B cell (primary cell): ENCODE results near the gene MESD. TPM values are rescaled to one million over a fixed set of nuclear protein-coding genes. Genes with fewer than 3 reads are reported as not detected.

Experiments
- ATAC-seq: fragments of 200-7000 bp; cut with Tn5 transposase; one replicate; pipeline ENCODE4 v1.10.0; 2021; ENCODE audit warnings: low read depth, mild to moderate bottlenecking, moderate number of reproducible peaks, moderate library complexity
- CTCF ChIA-PET: fragments of 350-600 bp; sonication (Branson Sonifier 250); formaldehyde crosslinking; loops from one replicate; lab custom pipeline; 2021; ENCODE audit warnings: antibody characterized with exemption, inconsistent platforms; lab: Charles Lee
- POLR2A ChIA-PET: fragments of 350-600 bp; sonication (Branson Sonifier 250); formaldehyde crosslinking; loops from one replicate; lab custom pipeline; 2021; ENCODE audit warnings: antibody characterized with exemption; lab: Charles Lee
- DNase-seq: peaks from one replicate; pipeline ENCODE4 v3.0.0; 2013
- H2AFZ ChIP-seq: 2 replicates; pipeline ENCODE4 v1.6.1; 2012; ENCODE audit warnings: mild to moderate bottlenecking, low read depth, low read length; ENCODE audit not compliant: insufficient read depth, poor library complexity, severe bottlenecking
- H3K27ac ChIP-seq, 2 donors: 1 replicate in 1 of 2; 2 replicates in 1 of 2; pipeline ENCODE4 v1.5.1; 2012 to 2013; ENCODE audit warnings: low read length in 2 of 2, mild to moderate bottlenecking in 2 of 2, moderate library complexity in 1 of 2
- H3K27me3 ChIP-seq, 4 experiments: fragments of 200-600 bp in 1 of 4; sonication (generic) in 1 of 4; replicated peaks in 1 of 4; 1 replicate in 2 of 4; 2 replicates in 2 of 4; pipeline versions ENCODE4 v1.6.1 to v1.7.0; 2013 to 2016; ENCODE audit warnings: low read length in 3 of 4, mild to moderate bottlenecking in 2 of 4, mixed read lengths in 1 of 4, moderate library complexity in 1 of 4; ENCODE audit not compliant: insufficient read depth in 4 of 4, control insufficient read depth in 3 of 4; ENCODE audit errors: control extremely low read depth in 1 of 4
- H3K36me3 ChIP-seq, 2 experiments: replicated peaks in 1 of 2; 1 replicate in 1 of 2; 2 replicates in 1 of 2; pipeline versions ENCODE4 v1.6.1 to v1.7.1; 2013; ENCODE audit warnings: low read length in 1 of 2; ENCODE audit not compliant: insufficient read depth in 2 of 2, control insufficient read depth in 1 of 2; ENCODE audit errors: control extremely low read depth in 1 of 2, extremely low read depth in 1 of 2
- H3K4me1 ChIP-seq, 2 donors: fragments of 200-600 bp in 1 of 2; sonication (generic) in 1 of 2; 1 replicate in 1 of 2; 2 replicates in 1 of 2; pipeline versions ENCODE4 v1.5.1 to v1.6.1; 2013 to 2017; ENCODE audit warnings: low read length in 2 of 2; ENCODE audit not compliant: control insufficient read depth in 2 of 2, insufficient read depth in 2 of 2
- H3K4me2 ChIP-seq: replicated peaks from 2 replicates; pipeline ENCODE3; 2012; ENCODE audit warnings: mild to moderate bottlenecking, low read depth, low read length; ENCODE audit not compliant: poor library complexity, severe bottlenecking
- H3K4me3 ChIP-seq, 5 experiments: fragments of 200-600 bp in 1 of 5; sonication (generic) in 1 of 5; 1 replicate in 3 of 5; 2 replicates in 2 of 5; pipeline versions ENCODE4 v1.5.1 to v1.7.0; 2011 to 2016; ENCODE audit warnings: low read length in 4 of 5, mild to moderate bottlenecking in 4 of 5, low read depth in 2 of 5, control low read depth in 1 of 5, moderate library complexity in 1 of 5; ENCODE audit not compliant: insufficient read depth in 1 of 5; ENCODE audit errors: control extremely low read depth in 1 of 5, extremely low read depth in 1 of 5
- H3K79me2 ChIP-seq: fragments of 200-600 bp; sonication (generic); one replicate; pipeline ENCODE4 v1.6.0; 2016; ENCODE audit warnings: low read length; ENCODE audit not compliant: control insufficient read depth, insufficient read depth
- H3K9ac ChIP-seq: fragments of 200-600 bp; sonication (generic); 2 replicates; pipeline ENCODE4 v1.6.1; 2017; ENCODE audit warnings: mild to moderate bottlenecking, low read length, moderate library complexity
- H3K9me3 ChIP-seq, 3 donors: one replicate each; pipeline versions ENCODE4 v1.6.1 to v1.7.1; 2013; ENCODE audit warnings: low read length in 2 of 3; ENCODE audit not compliant: control insufficient read depth in 2 of 3, insufficient read depth in 1 of 3; ENCODE audit errors: control extremely low read depth in 1 of 3
- H4K20me1 ChIP-seq: 2 replicates; pipeline ENCODE4 v1.6.0; 2012; ENCODE audit warnings: mild to moderate bottlenecking, low read length; ENCODE audit not compliant: insufficient read depth, control insufficient read depth, poor library complexity, severe bottlenecking
- H3K27ac Mint-ChIP-seq: one replicate; pipeline ENCODE4 v1.8.0; 2021; ENCODE audit warnings: mixed read lengths
- H3K27me3 Mint-ChIP-seq: one replicate; pipeline ENCODE4 v1.8.0; 2021; ENCODE audit warnings: mixed read lengths
- H3K4me1 Mint-ChIP-seq: one replicate; pipeline ENCODE4 v1.8.0; 2021; ENCODE audit warnings: mixed read lengths
- H3K4me3 Mint-ChIP-seq: one replicate; pipeline ENCODE4 v1.8.0; 2021; ENCODE audit warnings: mixed read lengths
- H3K9me3 Mint-ChIP-seq: one replicate; pipeline ENCODE4 v1.8.0; 2022; ENCODE audit warnings: mixed read lengths; ENCODE audit not compliant: insufficient read depth
- CTCF ChIP-seq: fragments of 200-600 bp; IDR thresholded peaks from one replicate; pipeline ENCODE4 v1.8.0; 2022; ENCODE audit warnings: antibody characterized with exemption, mild to moderate bottlenecking
- EZH2 ChIP-seq: IDR thresholded peaks from 2 replicates; pipeline ENCODE4 v1.6.1; 2012; ENCODE audit warnings: borderline replicate concordance, low read depth, mild to moderate bottlenecking, moderate library complexity, low read length; ENCODE audit not compliant: insufficient read depth, poor library complexity, severe bottlenecking
- WGBS: methylation state at CpG from one replicate; pipeline ENCODE4 v1.1.5; 2013; ENCODE audit warnings: missing lambda C conversion rate; ENCODE audit not compliant: insufficient coverage; 5-methylcytosine and 5-hydroxymethylcytosine counted together
- intact Hi-C: fragments of 100-400 bp; cut with micrococcal nuclease; formaldehyde crosslinking; loops from one replicate; pipeline ENCODE4 v1.10.0; 2022
- polyA plus RNA-seq: library from polyadenylated mRNA; depleted of rRNA; stranded (reverse); fragments of >200 nt; gene quantifications from 2 replicates; pipeline ENCODE4 v1.2.3, GENCODE V29; 2012
- total RNA-seq, 2 donors: library from RNA; stranded (reverse); fragments of 120-200 nt in 1 of 2; gene quantifications; 1 replicate in 1 of 2; 2 replicates in 1 of 2; pipeline versions ENCODE4 v1.2.3 to v1.2.4, GENCODE V29; 2013 to 2022

MESD gene
- total and polyA plus RNA-seq, 2 donors (not counting 1 experiment from before 2014, with no cell fraction given) = 7.9 to 35.3 TPM

GRCh38 chr15:80942746-80943565, 46.7 kb downstream of the MESD start:
- Histone ChIP-seq H3K79me2 (no peaks in the 10 kb centered on the region), H4K20me1 (no peaks in the 10 kb centered on the region), H3K36me3 (peaks cover 0 to 41% of the 10 kb centered on the region in 2 experiments), H3K9ac (no peak overlapping the region), H3K27ac (no peak overlapping the region), H3K4me1 (peaks cover 9 to 13% of the 10 kb centered on the region in 2 donors), H3K9me3 (no peaks in the 10 kb centered on the region), H3K4me2 (no peak overlapping the region), H3K27me3 (no peaks in the 10 kb centered on the region), H3K4me3 (no peak overlapping the region), H2AFZ (no peak overlapping the region)
- peaks cover 13% of the 10 kb centered on the region for H3K4me1 Mint-ChIP-seq
- no peak overlapping the region for H3K27ac Mint-ChIP-seq
- ChIA-PET CTCF (no interaction called here), POLR2A (no interaction called here)
- no peak for ATAC-seq
- no peaks in the 10 kb centered on the region for H3K27me3 Mint-ChIP-seq
- no peak overlapping the region for H3K4me3 Mint-ChIP-seq
- TF ChIP-seq CTCF = no peak
- 99% methylated on average over 14 of the region's 16 CpGs for WGBS
- no peak for DNase-seq
- intact Hi-C loops = no loop called here
- no peaks in the 10 kb centered on the region for H3K9me3 Mint-ChIP-seq

GRCh38 chr15:80942266-80942665, 47.4 kb downstream of the MESD start:
- H3K4me1 ChIP-seq = peaks cover 9 to 13% of the 10 kb centered on the region in 2 donors
- POLR2A ChIA-PET = no interaction called here

More at GRCh38 chr15:80942266-80942665, 47.4 kb downstream of the MESD start:
- CTCF ChIA-PET = interaction anchor here (1.9 kb wide), 1 partner anchor 28 kb away, joined by 4 read pairs; no protein-coding TSS in a partner anchor
- no peaks in the 10 kb centered on the region for H3K9me3 Mint-ChIP-seq
- 92% methylated on average over 6 of the region's 7 CpGs for WGBS
- no peak for ATAC-seq
- no peaks in the 10 kb centered on the region for H3K27me3 Mint-ChIP-seq
- DNase-seq = no peak
- H3K79me2 ChIP-seq = no peaks in the 10 kb centered on the region
- H3K27ac ChIP-seq = no peak overlapping the region
- H4K20me1 ChIP-seq = no peaks in the 10 kb centered on the region
- no peak overlapping the region for H3K4me3 Mint-ChIP-seq
- H3K27ac Mint-ChIP-seq = no peak overlapping the region
- no peak overlapping the region for H3K9ac ChIP-seq
- peaks cover 13% of the 10 kb centered on the region for H3K4me1 Mint-ChIP-seq
- H3K36me3 ChIP-seq = peaks cover 0 to 38% of the 10 kb centered on the region in 2 experiments
- no peaks in the 10 kb centered on the region for H3K9me3 ChIP-seq
- no peak overlapping the region for H3K4me3 ChIP-seq
- intact Hi-C loops = no loop called here
- TF ChIP-seq CTCF = no peak
- TF ChIP-seq EZH2 = no peak
- no peak overlapping the region for H3K4me2 ChIP-seq
- H2AFZ ChIP-seq = no peak overlapping the region
- H3K27me3 ChIP-seq = no peaks in the 10 kb centered on the region
